Measurements from ENCODE around the gene TMPRSS7.

TMPRSS7 gene

GRCh38 chr3:112129925-112130637 lies 95.5 kb downstream of the TMPRSS7 start:
- DNase-seq: no peak

GRCh38 chr3:112130638-112130993 lies 96.1 kb downstream of the TMPRSS7 start:
- no peak for DNase-seq

Data from NCI-H446 (cell line).